K562 (cell line): ENCODE results near the gene ANXA3. TPM values are rescaled to one million over a fixed set of nuclear protein-coding genes. Genes with fewer than 3 reads are reported as not detected.
A peak's percentile ranks its signal among the peaks of the same experiment; 100 is the strongest.

Experiments used
- ATAC-seq: fragments of 200-7000 bp; cut with Tn5 transposase; 3 replicates; pipeline ENCODE4 v1.9.1; 2020; ENCODE audit warnings: moderate library complexity
- BruUV-seq: library from RNA; stranded (reverse); fragments of 400-500 nt; replicated peaks from 2 replicates; lab custom pipeline; 2021; lab: Mats Ljungman, UMichigan
- CTCF ChIA-PET: fragments of 300-600 bp; formaldehyde crosslinking; extraction: SDS; loops from one replicate; lab custom pipeline; 2021; ENCODE audit warnings: low intra/inter-chr PET ratio; lab: Yijun Ruan, JAX
- POLR2A ChIA-PET: fragments of 300-600, 350-650 bp; sonication (Branson Sonifier 250); formaldehyde crosslinking; extraction: SDS; loops from one replicate; lab custom pipeline; 2021; ENCODE audit warnings: antibody characterized with exemption, inconsistent platforms; lab: Yijun Ruan, JAX
- DNase-seq, 4 experiments: peaks; one replicate each; pipeline versions ENCODE4 v3.0.0 to v3.0.0-alpha.2; 2011 to 2018; ENCODE audit warnings: low spot score in 3 of 4, mixed read lengths in 3 of 4; ENCODE audit errors: extremely low read depth in 1 of 4
- FAIRE-seq: peaks from 2 replicates; lab custom pipeline; 2011; peaks lifted over from hg19 to GRCh38; lab: Jason Lieb, UNC
- H2AFZ ChIP-seq: 2 replicates; pipeline ENCODE4 v1.6.0; 2011; ENCODE audit warnings: low read depth, low read length, control low read depth, inconsistent platforms
- H3K27ac ChIP-seq: fragments of 200-600 bp; 3 replicates; pipeline ENCODE4 v1.8.0; 2011; ENCODE audit warnings: low read depth, mild to moderate bottlenecking, control low read depth, inconsistent platforms, low read length, moderate library complexity, mixed read lengths; ENCODE audit errors: extremely low read depth
- H3K27me3 ChIP-seq, 2 experiments: fragments of 300-600 bp in 1 of 2; 2 replicates in 1 of 2; 3 replicates in 1 of 2; pipeline versions ENCODE4 v1.6.0 to v1.8.0; 2011; ENCODE audit warnings: inconsistent platforms in 2 of 2, low read length in 2 of 2, mild to moderate bottlenecking in 1 of 2, mixed read lengths in 1 of 2, moderate library complexity in 1 of 2; ENCODE audit not compliant: control insufficient read depth in 2 of 2, insufficient read depth in 2 of 2
- H3K36me3 ChIP-seq: fragments of 300-600 bp; 3 replicates; pipeline ENCODE4 v1.8.0; 2011; ENCODE audit warnings: mild to moderate bottlenecking, low read length, inconsistent platforms; ENCODE audit not compliant: control insufficient read depth, insufficient read depth
- H3K4me1 ChIP-seq, 2 experiments: fragments of 200-600 bp in 1 of 2; replicated peaks in 1 of 2; 2 replicates in 1 of 2; 3 replicates in 1 of 2; pipeline versions ENCODE4 v1.5.1 to v1.8.0; 2011; ENCODE audit warnings: inconsistent platforms in 2 of 2, low read length in 2 of 2, mild to moderate bottlenecking in 1 of 2, mixed read lengths in 1 of 2, moderate library complexity in 1 of 2; ENCODE audit not compliant: control insufficient read depth in 2 of 2, insufficient read depth in 2 of 2
- H3K4me2 ChIP-seq: 2 replicates; pipeline ENCODE4 v1.6.1; 2011; ENCODE audit warnings: low read length, control low read depth, inconsistent platforms, mixed read lengths; ENCODE audit not compliant: insufficient read depth
- H3K4me3 ChIP-seq: fragments of 200-600 bp; sonication (generic), shearing (Covaris generic); 2 replicates; pipeline ENCODE4 v1.5.1; 2016; ENCODE audit warnings: control low read depth, inconsistent platforms
- H3K79me2 ChIP-seq: fragments of 200-600 bp; 3 replicates; pipeline ENCODE4 v1.8.0; 2011; ENCODE audit warnings: low read length, inconsistent platforms; ENCODE audit not compliant: control insufficient read depth, insufficient read depth
- H3K9ac ChIP-seq, 2 experiments: 2 replicates each; pipeline versions ENCODE4 v1.6.0 to v1.6.1; 2011; ENCODE audit warnings: low read depth in 2 of 2, low read length in 2 of 2, control low read depth in 1 of 2, inconsistent platforms in 1 of 2, mild to moderate bottlenecking in 1 of 2, mixed read lengths in 1 of 2; ENCODE audit not compliant: insufficient read depth in 1 of 2
- H3K9me1 ChIP-seq: one replicate; pipeline ENCODE4 v1.6.0; 2011; ENCODE audit warnings: inconsistent platforms, mild to moderate bottlenecking, low read length, moderate library complexity; ENCODE audit not compliant: control insufficient read depth, insufficient read depth
- H3K9me3 ChIP-seq: replicated peaks from 2 replicates; pipeline ENCODE4 v1.5.1; 2011; ENCODE audit warnings: low read depth, low read length, inconsistent platforms; ENCODE audit not compliant: control insufficient read depth, insufficient read depth
- H4K20me1 ChIP-seq: replicated peaks from 2 replicates; pipeline ENCODE4 v1.6.1; 2011; ENCODE audit warnings: low read length, inconsistent platforms, mixed read lengths; ENCODE audit not compliant: control insufficient read depth, insufficient read depth
- TARDBP ChIP-seq: fragments of 450-650 bp; IDR thresholded peaks from 2 replicates; pipeline ENCODE4 v1.6.1; 2016
- ZNF24 ChIP-seq: fragments of 450-650 bp; IDR thresholded peaks from 2 replicates; pipeline ENCODE4 v1.6.1; 2016
- WGBS: fragments of 100-300 bp; shearing (Covaris generic); methylation state at CpG from one replicate; pipeline ENCODE4 v1.1.6; 2016; ENCODE audit warnings: low coverage, mixed read lengths; ENCODE audit not compliant: insufficient coverage; ENCODE audit errors: missing lambda C conversion rate; 5-methylcytosine and 5-hydroxymethylcytosine counted together
- in situ Hi-C: fragments of 300-500 bp; cut with MboI; formaldehyde crosslinking; loops from 4 replicates; pipeline ENCODE4 v1.15.0; 2018; ENCODE audit warnings: inconsistent platforms, mixed read lengths
- intact Hi-C: fragments of 100-400 bp; cut with micrococcal nuclease; formaldehyde crosslinking; loops from 2 replicates; pipeline ENCODE4 v1.14.2; 2022
- polyA plus RNA-seq, 8 experiments: library from polyadenylated mRNA; depleted of rRNA in 4 of 8; stranded (reverse) in 5 of 8; unstranded in 3 of 8; fragments of >200 nt; fragmentation: Nextera tagmentation in 2 of 8; fragmentation: Illumina TruSeq in 1 of 8; extraction: Ambion mirVana in 2 of 8; extraction: Trizol in 1 of 8; gene quantifications; 2 replicates each; pipeline versions ENCODE4 v1.2.1 to v1.2.3, GENCODE V29; 2011 to 2014; ENCODE audit warnings: inconsistent platforms in 1 of 8, missing spikeins in 1 of 8
- total RNA-seq, 7 experiments: library from RNA; depleted of rRNA in 6 of 7; stranded (reverse); fragments of >200 nt in 6 of 7; fragmentation: Illumina TruSeq in 2 of 7; extraction: Trizol in 2 of 7; gene quantifications; 2 replicates each; pipeline versions ENCODE4 v1.2.1 to v1.2.3, GENCODE V29; 2011 to 2021; ENCODE audit warnings: low replicate concordance in 1 of 7
- TF ChIP-seq, protein P1 (sequence below): fragments of 250-450 bp; sonication (Bioruptor Pico); IDR thresholded peaks from 2 replicates; pipeline ENCODE4 v1.8.0; 2022; ENCODE audit warnings: moderate library complexity, mild to moderate bottlenecking, inconsistent platforms
- TF ChIP-seq, protein P2 (sequence below): fragments of 450-650 bp; IDR thresholded peaks from 2 replicates; pipeline ENCODE4 v1.6.1; 2017; ENCODE audit warnings: antibody characterized with exemption, mild to moderate bottlenecking
- TF ChIP-seq, protein P3 (sequence below): sonication (generic); formaldehyde crosslinking; IDR thresholded peaks from 2 replicates; pipeline ENCODE4 v1.8.1; 2023; ENCODE audit warnings: mild to moderate bottlenecking, missing genetic modification reagents
- TF ChIP-seq, protein P4 (sequence below): fragments of 450-650 bp; IDR thresholded peaks from 2 replicates; pipeline ENCODE4 v1.6.1; 2016; ENCODE audit warnings: missing biosample characterization, missing genetic modification characterization

Gene ANXA3
- total and polyA plus RNA-seq, 9 of the 15 experiments (the other 6 are each of a cell fraction or from before 2014, with no cell fraction given), result 6.3 to 15.5 (median 9.8) TPM

DNA sequence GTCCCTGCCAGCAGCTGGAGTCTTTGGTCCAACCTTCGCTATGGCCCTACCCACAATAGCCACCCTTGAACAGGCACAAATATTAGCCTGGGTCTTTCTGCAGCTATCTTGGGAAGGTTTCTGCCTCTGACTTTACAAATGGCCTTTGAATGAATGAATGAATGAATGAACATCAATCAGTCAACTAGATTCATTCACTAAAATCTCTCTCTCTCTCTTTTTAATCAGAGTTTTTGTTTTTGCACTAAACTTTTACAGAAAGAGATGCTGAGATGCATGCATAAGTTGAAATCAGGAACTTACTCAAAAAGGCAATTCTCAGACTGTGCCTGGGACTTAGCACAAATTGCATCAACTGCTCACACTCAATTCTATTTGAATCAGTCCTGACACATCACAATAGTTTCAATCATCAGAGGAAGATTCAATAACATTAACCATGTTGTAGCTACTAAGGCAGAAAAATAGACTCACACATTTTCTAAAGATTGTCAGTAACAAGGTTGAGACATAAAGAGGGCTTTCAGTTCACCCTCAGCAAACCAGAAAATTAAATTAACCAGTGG lies 55.0 kb downstream of the ANXA3 start:
- POLR2A ChIA-PET, result no interaction called here
- CTCF ChIA-PET, result no interaction called here
- Histone ChIP-seq H3K9me1 (no peaks in the 10 kb centered on the region), H3K27ac (no peak overlapping the region), H3K36me3 (no peaks in the 10 kb centered on the region), H3K9ac (no peak overlapping the region; a peak in 1 of 4 replicates), H3K79me2 (no peaks in the 10 kb centered on the region), H3K9me3 (no peaks in the 10 kb centered on the region), H3K4me3 (no peak overlapping the region), H2AFZ (no peak overlapping the region), H3K4me2 (no peak overlapping the region), H3K27me3 (no peaks in the 10 kb centered on the region), H3K4me1 (peaks cover 6 to 34% of the 10 kb centered on the region in 2 experiments; a peak in 4 of 5 replicates), H4K20me1 (no peaks in the 10 kb centered on the region)
- WGBS, result 50% methylated on average over 1 of the region's 1 CpG
- ATAC-seq (no peak), DNase-seq (no peak), FAIRE-seq (no peak)
- BruUV-seq, result no TSS peak
- TF ChIP-seq, protein P1, sequence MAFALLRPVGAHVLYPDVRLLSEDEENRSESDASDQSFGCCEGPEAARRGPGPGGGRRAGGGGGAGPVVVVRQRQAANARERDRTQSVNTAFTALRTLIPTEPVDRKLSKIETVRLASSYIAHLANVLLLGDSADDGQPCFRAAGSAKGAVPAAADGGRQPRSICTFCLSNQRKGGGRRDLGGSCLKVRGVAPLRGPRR (CRISPR knock-in tag), result no peak
- peak; percentile 84 for TF ChIP-seq ZNF24
- intact Hi-C loops (no loop called here), in situ Hi-C loops (no loop called here)

DNA sequence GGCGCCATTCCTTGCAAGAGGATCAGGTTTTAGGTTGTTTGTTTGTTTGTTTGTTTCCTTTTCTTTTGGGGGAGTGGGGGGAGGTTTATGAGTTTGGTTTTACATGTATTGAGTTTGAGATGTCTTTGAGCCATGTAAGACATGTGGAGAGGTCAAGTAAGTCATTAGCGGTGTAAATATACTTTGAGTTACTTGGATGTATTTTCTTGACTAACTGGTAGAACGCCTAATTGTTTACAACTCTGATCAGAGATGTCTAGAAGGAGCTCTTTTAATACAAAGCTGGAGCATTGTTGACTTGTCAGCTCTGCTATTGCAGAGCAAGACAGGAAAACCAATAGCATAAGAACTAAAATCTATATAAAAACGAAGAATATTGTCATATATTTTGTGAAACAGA lies 57.1 kb downstream of the ANXA3 start:
- Histone ChIP-seq H3K9me1 (no peaks in the 10 kb centered on the region), H3K4me2 (no peak overlapping the region), H3K27me3 (no peaks in the 10 kb centered on the region), H3K4me3 (no peak overlapping the region), H3K4me1 (peaks cover 10 to 52% of the 10 kb centered on the region in 2 experiments), H3K27ac (no peak overlapping the region; the same call in 2 of the 3 replicates), H2AFZ (peak overlapping the region; percentile 82; the same call in 1 of the 2 replicates), H4K20me1 (no peaks in the 10 kb centered on the region), H3K9me3 (no peaks in the 10 kb centered on the region), H3K79me2 (no peaks in the 10 kb centered on the region; the same call in 2 of the 3 replicates), H3K36me3 (no peaks in the 10 kb centered on the region), H3K9ac (no peak overlapping the region; a peak in 1 of 4 replicates)
- no peak for FAIRE-seq
- ChIA-PET CTCF (interaction anchor here (1.1 kb wide), 1 partner anchor 256 kb away, joined by 3 read pairs; no protein-coding TSS in a partner anchor), POLR2A (no interaction called here)
- in situ Hi-C loops (no loop called here), intact Hi-C loops (no loop called here)
- no TSS peak for BruUV-seq
- DNase-seq, result no peak
- WGBS, result 66% methylated on average over 4 of the region's 4 CpGs
- no peak for ATAC-seq
- TF ChIP-seq TARDBP, result no peak
- TF ChIP-seq, protein P2, sequence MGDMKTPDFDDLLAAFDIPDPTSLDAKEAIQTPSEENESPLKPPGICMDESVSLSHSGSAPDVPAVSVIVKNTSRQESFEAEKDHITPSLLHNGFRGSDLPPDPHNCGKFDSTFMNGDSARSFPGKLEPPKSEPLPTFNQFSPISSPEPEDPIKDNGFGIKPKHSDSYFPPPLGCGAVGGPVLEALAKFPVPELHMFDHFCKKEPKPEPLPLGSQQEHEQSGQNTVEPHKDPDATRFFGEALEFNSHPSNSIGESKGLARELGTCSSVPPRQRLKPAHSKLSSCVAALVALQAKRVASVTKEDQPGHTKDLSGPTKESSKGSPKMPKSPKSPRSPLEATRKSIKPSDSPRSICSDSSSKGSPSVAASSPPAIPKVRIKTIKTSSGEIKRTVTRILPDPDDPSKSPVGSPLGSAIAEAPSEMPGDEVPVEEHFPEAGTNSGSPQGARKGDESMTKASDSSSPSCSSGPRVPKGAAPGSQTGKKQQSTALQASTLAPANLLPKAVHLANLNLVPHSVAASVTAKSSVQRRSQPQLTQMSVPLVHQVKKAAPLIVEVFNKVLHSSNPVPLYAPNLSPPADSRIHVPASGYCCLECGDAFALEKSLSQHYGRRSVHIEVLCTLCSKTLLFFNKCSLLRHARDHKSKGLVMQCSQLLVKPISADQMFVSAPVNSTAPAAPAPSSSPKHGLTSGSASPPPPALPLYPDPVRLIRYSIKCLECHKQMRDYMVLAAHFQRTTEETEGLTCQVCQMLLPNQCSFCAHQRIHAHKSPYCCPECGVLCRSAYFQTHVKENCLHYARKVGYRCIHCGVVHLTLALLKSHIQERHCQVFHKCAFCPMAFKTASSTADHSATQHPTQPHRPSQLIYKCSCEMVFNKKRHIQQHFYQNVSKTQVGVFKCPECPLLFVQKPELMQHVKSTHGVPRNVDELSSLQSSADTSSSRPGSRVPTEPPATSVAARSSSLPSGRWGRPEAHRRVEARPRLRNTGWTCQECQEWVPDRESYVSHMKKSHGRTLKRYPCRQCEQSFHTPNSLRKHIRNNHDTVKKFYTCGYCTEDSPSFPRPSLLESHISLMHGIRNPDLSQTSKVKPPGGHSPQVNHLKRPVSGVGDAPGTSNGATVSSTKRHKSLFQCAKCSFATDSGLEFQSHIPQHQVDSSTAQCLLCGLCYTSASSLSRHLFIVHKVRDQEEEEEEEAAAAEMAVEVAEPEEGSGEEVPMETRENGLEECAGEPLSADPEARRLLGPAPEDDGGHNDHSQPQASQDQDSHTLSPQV, result 0 out of 2 replicates have a peak, but pooled peaks have one; percentile 2
- TF ChIP-seq, protein P3, sequence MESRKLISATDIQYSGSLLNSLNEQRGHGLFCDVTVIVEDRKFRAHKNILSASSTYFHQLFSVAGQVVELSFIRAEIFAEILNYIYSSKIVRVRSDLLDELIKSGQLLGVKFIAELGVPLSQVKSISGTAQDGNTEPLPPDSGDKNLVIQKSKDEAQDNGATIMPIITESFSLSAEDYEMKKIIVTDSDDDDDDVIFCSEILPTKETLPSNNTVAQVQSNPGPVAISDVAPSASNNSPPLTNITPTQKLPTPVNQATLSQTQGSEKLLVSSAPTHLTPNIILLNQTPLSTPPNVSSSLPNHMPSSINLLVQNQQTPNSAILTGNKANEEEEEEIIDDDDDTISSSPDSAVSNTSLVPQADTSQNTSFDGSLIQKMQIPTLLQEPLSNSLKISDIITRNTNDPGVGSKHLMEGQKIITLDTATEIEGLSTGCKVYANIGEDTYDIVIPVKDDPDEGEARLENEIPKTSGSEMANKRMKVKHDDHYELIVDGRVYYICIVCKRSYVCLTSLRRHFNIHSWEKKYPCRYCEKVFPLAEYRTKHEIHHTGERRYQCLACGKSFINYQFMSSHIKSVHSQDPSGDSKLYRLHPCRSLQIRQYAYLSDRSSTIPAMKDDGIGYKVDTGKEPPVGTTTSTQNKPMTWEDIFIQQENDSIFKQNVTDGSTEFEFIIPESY, result 0 out of 2 replicates have a peak, but pooled peaks have one; percentile 30
- TF ChIP-seq, protein P4, sequence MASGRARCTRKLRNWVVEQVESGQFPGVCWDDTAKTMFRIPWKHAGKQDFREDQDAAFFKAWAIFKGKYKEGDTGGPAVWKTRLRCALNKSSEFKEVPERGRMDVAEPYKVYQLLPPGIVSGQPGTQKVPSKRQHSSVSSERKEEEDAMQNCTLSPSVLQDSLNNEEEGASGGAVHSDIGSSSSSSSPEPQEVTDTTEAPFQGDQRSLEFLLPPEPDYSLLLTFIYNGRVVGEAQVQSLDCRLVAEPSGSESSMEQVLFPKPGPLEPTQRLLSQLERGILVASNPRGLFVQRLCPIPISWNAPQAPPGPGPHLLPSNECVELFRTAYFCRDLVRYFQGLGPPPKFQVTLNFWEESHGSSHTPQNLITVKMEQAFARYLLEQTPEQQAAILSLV (tag), result peak; percentile 17; the same call in 1 of the 2 replicates
